Left lung (tissue), 10 donors: ENCODE data around the gene TNS2. TPM values are rescaled to one million over a fixed set of nuclear protein-coding genes. Genes with fewer than 3 reads are reported as not detected.

Source experiments
- ATAC-seq: fragments of 200-7000 bp; cut with Tn5 transposase; one replicate; pipeline ENCODE4 v1.9.1; 2020; ENCODE audit warnings: moderate library complexity
- DNase-seq, 4 donors: peaks; one replicate each; pipeline ENCODE4 v3.0.0-alpha.2; 2013 to 2020
- H3K27ac ChIP-seq, 2 donors: fragments of 200-600 bp; sonication (generic) in 1 of 2; one replicate each; pipeline versions ENCODE4 v1.5.0 to v1.8.0; 2020 to 2021
- H3K27me3 ChIP-seq, 2 donors: fragments of 200-600 bp; sonication (generic) in 1 of 2; one replicate each; pipeline versions ENCODE4 v1.5.0 to v1.8.0; 2020 to 2021
- H3K36me3 ChIP-seq, 2 donors: fragments of 200-600 bp; sonication (generic) in 1 of 2; one replicate each; pipeline versions ENCODE4 v1.5.0 to v1.8.0; 2020 to 2021
- H3K4me1 ChIP-seq, 2 donors: fragments of 200-600 bp; one replicate each; pipeline ENCODE4 v1.8.0; 2021
- H3K4me3 ChIP-seq, 2 donors: fragments of 200-600 bp; sonication (generic) in 1 of 2; one replicate each; pipeline versions ENCODE4 v1.5.0 to v1.8.0; 2020 to 2021; ENCODE audit warnings: mild to moderate bottlenecking in 1 of 2
- H3K9me3 ChIP-seq, 2 donors: fragments of 200-600 bp; sonication (generic) in 1 of 2; one replicate each; pipeline versions ENCODE4 v1.5.0 to v1.8.0; 2020 to 2021
- intact Hi-C, 2 donors: fragments of 100-400 bp; cut with DNase I; formaldehyde crosslinking; loops; one replicate each; pipeline versions ENCODE4 v1.11.2 to v1.14.2; 2022
- polyA plus RNA-seq, 6 donors: library from polyadenylated mRNA; unstranded; fragments of 120-200 nt; gene quantifications; one replicate each; pipeline ENCODE4 v1.2.1, GENCODE V29; 2013; ENCODE audit not compliant: insufficient read length in 6 of 6
- total RNA-seq, 2 donors: library from RNA; stranded (reverse); fragmentation: NEBNext Ultra II Directional; extraction: Animal tissue kit (Norgen Biotek cat#: 25700); gene quantifications; one replicate each; pipeline ENCODE4 v1.2.1, GENCODE V29; 2021
- TF ChIP-seq, protein P1 (sequence below), 2 donors: fragments of 200-600 bp; sonication (generic) in 1 of 2; IDR thresholded peaks; one replicate each; pipeline versions ENCODE4 v1.5.0 to v1.8.0; 2021; ENCODE audit warnings: antibody characterized with exemption in 2 of 2
- donor health status: DM: no; HTN: yes; CAD: no.
- donor health status: DM: no; HTN: no; CAD: no.

TNS2 gene
- total and polyA plus RNA-seq, 8 donors, result 101 to 164 (median 117) TPM

DNA sequence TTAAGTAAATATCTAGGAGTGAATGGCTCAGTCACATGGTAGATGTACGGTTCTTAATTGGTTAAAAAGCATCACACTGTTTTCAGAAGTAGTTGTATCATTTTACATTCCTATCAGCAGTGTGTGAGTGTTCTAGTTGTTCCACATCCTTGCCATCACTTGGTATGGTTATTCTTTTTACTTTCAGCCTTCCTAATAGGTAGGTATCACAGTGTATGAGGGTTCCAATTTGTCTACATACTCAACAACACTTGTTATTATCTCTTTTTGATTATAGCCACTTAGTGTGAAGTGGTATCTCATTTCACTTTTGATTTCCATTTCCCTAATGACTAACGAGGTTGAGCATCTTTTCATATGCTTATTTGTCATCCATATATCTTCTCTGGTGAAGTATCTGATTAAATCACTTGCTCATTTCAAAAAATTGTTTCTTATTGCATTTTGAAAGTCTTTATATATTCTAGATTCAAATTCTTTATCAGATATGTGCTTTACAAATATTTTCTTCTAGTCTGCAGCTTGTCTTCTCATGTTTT is 32.8 kb downstream of the TNS2 start:
- DNase-seq (no peak), ATAC-seq (no peak)
- TF ChIP-seq, protein P1, sequence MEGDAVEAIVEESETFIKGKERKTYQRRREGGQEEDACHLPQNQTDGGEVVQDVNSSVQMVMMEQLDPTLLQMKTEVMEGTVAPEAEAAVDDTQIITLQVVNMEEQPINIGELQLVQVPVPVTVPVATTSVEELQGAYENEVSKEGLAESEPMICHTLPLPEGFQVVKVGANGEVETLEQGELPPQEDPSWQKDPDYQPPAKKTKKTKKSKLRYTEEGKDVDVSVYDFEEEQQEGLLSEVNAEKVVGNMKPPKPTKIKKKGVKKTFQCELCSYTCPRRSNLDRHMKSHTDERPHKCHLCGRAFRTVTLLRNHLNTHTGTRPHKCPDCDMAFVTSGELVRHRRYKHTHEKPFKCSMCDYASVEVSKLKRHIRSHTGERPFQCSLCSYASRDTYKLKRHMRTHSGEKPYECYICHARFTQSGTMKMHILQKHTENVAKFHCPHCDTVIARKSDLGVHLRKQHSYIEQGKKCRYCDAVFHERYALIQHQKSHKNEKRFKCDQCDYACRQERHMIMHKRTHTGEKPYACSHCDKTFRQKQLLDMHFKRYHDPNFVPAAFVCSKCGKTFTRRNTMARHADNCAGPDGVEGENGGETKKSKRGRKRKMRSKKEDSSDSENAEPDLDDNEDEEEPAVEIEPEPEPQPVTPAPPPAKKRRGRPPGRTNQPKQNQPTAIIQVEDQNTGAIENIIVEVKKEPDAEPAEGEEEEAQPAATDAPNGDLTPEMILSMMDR (IDR thresholded peaks at IDR 0.05), result no peak
- Histone ChIP-seq H3K27ac (no peak overlapping the region), H3K27me3 (no peaks in the 10 kb centered on the region), H3K36me3 (no peaks in the 10 kb centered on the region), H3K4me1 (peaks cover 12 to 22% of the 10 kb centered on the region in 2 donors), H3K4me3 (no peak overlapping the region), H3K9me3 (no peaks in the 10 kb centered on the region)
- intact Hi-C loops, result no loop called here

DNA sequence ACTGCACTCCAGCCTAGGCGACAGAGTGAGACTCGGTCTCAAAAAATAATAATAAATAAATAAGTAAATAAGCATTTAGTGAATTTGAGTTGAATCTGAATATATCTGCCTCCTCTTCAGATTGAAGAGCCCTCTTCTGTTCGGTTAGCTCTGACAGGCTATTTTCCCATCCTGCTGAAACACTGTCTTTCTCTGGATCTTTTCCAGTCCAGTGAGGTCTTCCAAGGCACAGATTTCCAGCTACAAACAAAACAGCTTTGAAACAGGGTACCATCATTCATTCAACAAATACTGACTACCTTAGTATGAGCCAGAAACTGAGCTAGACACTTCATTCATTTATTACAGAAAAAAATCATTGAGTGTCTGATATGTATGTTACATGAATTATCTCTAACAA is 36.5 kb downstream of the TNS2 start:
- intact Hi-C loops, result no loop called here
- no peak overlapping the region for H3K27ac ChIP-seq
- TF ChIP-seq, protein P1 (IDR thresholded peaks at IDR 0.05), result no peak
- ATAC-seq (no peak), DNase-seq (no peak)
- H3K27me3 ChIP-seq, result no peaks in the 10 kb centered on the region
- H3K4me3 ChIP-seq, result no peak overlapping the region
- H3K4me1 ChIP-seq, result no peaks in the 10 kb centered on the region
- no peaks in the 10 kb centered on the region for H3K9me3 ChIP-seq
- H3K36me3 ChIP-seq, result no peaks in the 10 kb centered on the region

DNA sequence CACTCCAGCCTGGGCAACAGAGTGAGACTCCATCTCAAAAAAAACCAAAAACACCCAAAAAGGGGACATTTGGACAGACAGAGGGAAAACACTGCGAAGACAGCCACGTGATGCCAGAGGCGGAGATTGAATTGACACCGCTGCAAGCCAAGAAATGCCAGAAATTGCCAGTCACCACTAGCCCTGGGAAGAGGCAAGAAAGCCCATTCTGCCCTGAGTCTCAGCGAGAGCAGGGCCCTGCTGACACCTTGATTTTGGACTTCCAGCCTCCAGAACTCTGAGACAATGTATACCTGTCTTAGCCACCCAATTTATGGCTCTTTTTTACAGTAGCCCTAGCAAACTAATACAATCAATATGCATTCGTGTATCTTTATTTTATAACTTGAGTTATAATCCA is 40.2 kb downstream of the TNS2 start:
- H3K4me1 ChIP-seq, result peaks cover 0 to 3% of the 10 kb centered on the region in 2 donors
- intact Hi-C loops, result no loop called here
- no peak for ATAC-seq

DNA sequence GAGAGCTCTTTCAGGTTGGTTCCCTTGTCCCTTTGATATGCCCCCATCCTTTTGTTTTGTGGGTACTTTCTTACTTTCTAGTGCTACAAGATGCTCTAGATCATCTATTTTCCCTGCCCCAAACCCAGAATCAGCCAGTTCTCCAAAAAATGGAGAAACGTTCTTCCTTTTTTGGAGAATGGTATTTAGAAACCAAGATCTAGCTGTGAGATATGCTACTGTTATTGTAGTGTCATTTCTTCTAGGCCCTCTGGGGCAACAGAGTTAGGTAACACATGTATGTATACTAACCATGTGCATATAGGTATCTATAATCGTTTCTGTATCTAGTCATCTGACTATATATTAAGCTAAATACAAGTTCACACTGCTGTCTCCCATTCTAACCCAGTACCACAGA is 40.7 kb downstream of the TNS2 start:
- ATAC-seq (no peak), DNase-seq (no peak)
- Histone ChIP-seq H3K4me1 (peaks cover 0 to 3% of the 10 kb centered on the region in 2 donors), H3K27ac (no peak overlapping the region), H3K27me3 (no peaks in the 10 kb centered on the region), H3K36me3 (no peaks in the 10 kb centered on the region), H3K4me3 (no peak overlapping the region), H3K9me3 (no peaks in the 10 kb centered on the region)
- intact Hi-C loops, result no loop called here
- TF ChIP-seq, protein P1 (IDR thresholded peaks at IDR 0.05), result no peak

More for the DNA sequence above, 40.2 kb downstream of the TNS2 start:
- no peak overlapping the region for H3K4me3 ChIP-seq
- no peak overlapping the region for H3K27ac ChIP-seq
- TF ChIP-seq, protein P1 (IDR thresholded peaks at IDR 0.05), result no peak
- no peaks in the 10 kb centered on the region for H3K27me3 ChIP-seq
- no peaks in the 10 kb centered on the region for H3K9me3 ChIP-seq
- no peaks in the 10 kb centered on the region for H3K36me3 ChIP-seq
- DNase-seq, result no peak

DNA sequence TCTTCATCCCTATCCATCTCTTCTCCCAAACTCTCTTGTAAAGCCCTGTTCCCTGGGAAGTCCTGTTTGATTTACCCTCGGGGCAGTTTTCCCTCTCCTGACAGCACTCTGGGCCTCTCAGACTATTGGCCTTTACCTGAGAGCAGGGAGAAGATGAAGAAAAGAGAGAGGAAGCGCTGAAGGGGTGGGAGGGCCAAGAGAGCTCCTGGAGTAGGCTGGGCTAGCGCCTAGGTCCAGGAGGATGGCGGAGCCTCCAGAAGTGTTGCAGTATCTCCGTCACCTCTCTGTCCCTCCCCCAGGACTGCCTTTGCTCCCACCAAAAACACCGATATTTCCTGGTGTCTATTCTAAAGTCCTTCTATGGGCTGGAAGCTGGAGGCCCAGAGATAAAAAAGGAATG is 41.9 kb downstream of the TNS2 start:
- ATAC-seq, result no peak
- TF ChIP-seq, protein P1 (IDR thresholded peaks at IDR 0.05), result no peak
- intact Hi-C loops, result no loop called here

More for the DNA sequence above, 41.9 kb downstream of the TNS2 start:
- no peak for DNase-seq
- H3K9me3 ChIP-seq, result no peaks in the 10 kb centered on the region
- H3K36me3 ChIP-seq, result no peaks in the 10 kb centered on the region
- no peak overlapping the region for H3K27ac ChIP-seq
- peaks cover 0 to 9% of the 10 kb centered on the region in 2 donors for H3K27me3 ChIP-seq
- peaks cover 0 to 13% of the 10 kb centered on the region in 2 donors for H3K4me1 ChIP-seq
- H3K4me3 ChIP-seq, result no peak overlapping the region
